ENCODE measurements around the gene KCNQ1.

DNA sequence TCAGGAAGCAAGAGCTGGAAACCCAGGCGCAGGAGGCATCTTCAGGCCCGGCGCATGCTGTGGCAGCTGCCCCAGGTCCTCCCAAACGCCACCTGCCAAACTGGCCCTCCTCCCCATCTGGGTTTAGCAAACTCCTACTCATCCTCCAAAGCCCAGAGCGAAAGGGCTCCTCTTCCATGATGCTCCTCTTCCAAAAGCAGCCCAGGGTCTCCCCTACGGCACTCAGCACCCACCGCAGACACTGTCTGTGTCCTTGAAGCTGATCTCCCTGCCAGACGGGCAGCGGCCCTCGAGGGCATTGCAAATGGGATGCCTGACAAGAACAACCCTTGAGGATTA lies 414.9 kb downstream of the KCNQ1 start:
- TF ChIP-seq POLR2A (IDR thresholded peaks at IDR 0.05) (no peak), CTCF (IDR thresholded peaks at IDR 0.05) (no peak), POLR2AphosphoS5 (IDR thresholded peaks at IDR 0.05) (no peak)
